ENCODE measurements around the gene CERS1.
"Not testable (repeated sequence)": the region's sequence is repeated elsewhere in the genome, so short reads cannot be mapped to it uniquely, and the experiment has no call there.

CERS1 gene

DNA sequence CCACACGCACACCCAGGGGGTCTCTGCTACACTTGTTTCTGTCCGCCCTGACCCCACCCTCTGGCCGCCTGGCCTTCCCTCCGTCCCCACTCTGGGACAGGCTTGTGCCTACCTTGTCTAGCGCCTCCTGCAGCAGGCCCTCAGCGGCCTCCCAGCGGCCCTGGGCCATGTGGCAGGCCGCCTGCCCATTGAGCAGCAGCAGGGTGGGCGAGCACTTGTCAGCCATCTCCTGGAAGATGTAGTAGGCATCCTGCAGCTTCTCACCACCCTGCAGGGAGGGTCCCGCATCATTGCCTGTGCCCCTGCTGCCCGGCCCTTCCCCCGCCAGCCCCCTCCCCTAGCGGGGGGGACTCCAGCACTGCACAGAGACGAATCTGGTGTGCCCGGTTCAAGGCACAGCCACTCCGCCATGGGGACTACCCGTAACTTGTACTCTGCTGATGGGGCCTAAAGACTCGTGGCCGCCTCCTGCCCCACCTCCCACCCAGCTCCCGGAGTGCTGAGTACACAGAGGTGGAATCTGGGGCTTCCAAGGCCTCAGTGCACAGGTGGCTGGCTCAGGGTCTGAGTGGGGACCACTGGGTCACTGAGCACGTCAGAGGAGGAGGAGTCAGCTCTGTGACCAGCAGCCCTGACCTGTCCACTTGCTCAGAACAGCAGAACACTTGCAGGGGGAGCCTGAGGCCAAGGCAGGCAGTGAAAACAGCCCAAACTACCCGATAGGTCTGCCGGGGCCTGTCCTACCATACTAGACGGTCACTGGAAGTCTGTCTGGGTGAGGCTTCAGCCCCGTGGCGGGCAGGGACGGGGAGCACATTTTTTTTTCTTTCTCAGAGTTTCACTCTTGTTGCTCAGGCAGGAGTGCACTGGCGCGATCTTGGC, 7.4 kb upstream of the CERS1 start:
- no peak for TF ChIP-seq CTCF (IDR thresholded peaks at IDR 0.05; ENCODE audit: low read depth, low read length, missing control alignments)
- H3K4me3 ChIP-seq (ENCODE audit: low read depth, low read length) = no peak overlapping the region
- no peak for DNase-seq (ENCODE audit: low read depth)
- in situ Hi-C loops (cut with HindIII; ENCODE audit: low sequenced_read_pairs) = no loop called here

GRCh38 chr19:18902519-18902918, 6.6 kb upstream of the CERS1 start:
- DNase-seq (ENCODE audit: low read depth); in situ Hi-C loops (cut with HindIII; ENCODE audit: low sequenced_read_pairs); H3K4me3 ChIP-seq (ENCODE audit: low read depth, low read length): not testable (repeated sequence)

GRCh38 chr19:18901491-18901890, 5.5 kb upstream of the CERS1 start:
- in situ Hi-C loops (cut with HindIII; ENCODE audit: low sequenced_read_pairs) = no loop called here

GRCh38 chr19:18900700-18901481, 4.9 kb upstream of the CERS1 start:
- in situ Hi-C loops (cut with HindIII; ENCODE audit: low sequenced_read_pairs) = no loop called here
- no peak overlapping the region for H3K4me3 ChIP-seq (ENCODE audit: low read depth, low read length)
- TF ChIP-seq CTCF (IDR thresholded peaks at IDR 0.05; ENCODE audit: low read depth, low read length, missing control alignments) = no peak
- DNase-seq (ENCODE audit: low read depth) = no peak

More at GRCh38 chr19:18901491-18901890, 5.5 kb upstream of the CERS1 start:
- no peak for TF ChIP-seq CTCF (IDR thresholded peaks at IDR 0.05; ENCODE audit: low read depth, low read length, missing control alignments)
- DNase-seq (ENCODE audit: low read depth) = no peak
- no peak overlapping the region for H3K4me3 ChIP-seq (ENCODE audit: low read depth, low read length)

GRCh38 chr19:18899624-18900560, 3.9 kb upstream of the CERS1 start:
- in situ Hi-C loops (cut with HindIII; ENCODE audit: low sequenced_read_pairs) = no loop called here
- DNase-seq (ENCODE audit: low read depth) = no peak
- H3K4me3 ChIP-seq (ENCODE audit: low read depth, low read length) = no peak overlapping the region
- no peak for TF ChIP-seq CTCF (IDR thresholded peaks at IDR 0.05; ENCODE audit: low read depth, low read length, missing control alignments)

DNA sequence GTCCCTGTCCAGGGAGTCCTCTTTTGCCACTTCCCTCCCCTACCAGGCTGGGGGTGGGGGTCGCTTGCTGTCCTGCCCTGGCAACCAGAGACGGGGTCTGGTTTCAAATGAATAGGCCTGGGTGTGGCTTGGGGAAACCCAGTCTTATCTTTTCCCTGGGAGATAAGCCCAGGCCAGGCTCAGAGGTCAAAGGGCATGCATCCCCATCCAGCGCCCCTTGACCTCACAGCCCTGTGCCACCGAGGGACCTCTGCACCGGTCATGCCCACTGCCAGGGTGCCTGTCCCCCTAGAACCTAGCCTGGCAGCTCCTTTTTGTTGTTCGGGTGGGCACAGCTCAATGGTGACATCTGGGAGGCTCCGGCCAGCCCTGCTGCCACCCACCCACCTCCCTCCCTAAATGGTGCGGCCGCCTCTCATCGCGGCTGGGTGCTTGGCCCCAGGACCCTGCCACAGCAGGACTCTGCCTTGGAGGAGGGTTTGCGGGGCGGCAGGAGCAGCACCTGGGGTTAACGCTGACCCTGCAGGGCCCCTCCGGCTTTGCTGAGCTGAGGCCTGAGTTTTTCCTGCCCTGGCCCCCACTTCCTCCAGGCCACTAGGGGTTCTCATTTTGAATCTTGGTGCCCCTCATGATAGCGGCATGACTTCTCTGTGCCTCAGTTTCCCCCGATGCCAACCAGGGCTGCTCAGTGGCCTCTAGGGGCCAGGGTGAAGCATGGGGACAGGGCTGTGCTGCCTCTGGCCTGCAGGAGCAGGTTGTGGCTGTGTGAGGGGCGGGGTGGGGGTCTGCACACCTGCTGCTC, 2.9 kb upstream of the CERS1 start:
- DNase-seq (ENCODE audit: low read depth) = no peak
- no peak for TF ChIP-seq CTCF (IDR thresholded peaks at IDR 0.05; ENCODE audit: low read depth, low read length, missing control alignments)
- in situ Hi-C loops (cut with HindIII; ENCODE audit: low sequenced_read_pairs) = no loop called here
- no peak overlapping the region for H3K4me3 ChIP-seq (ENCODE audit: low read depth, low read length)

All from astrocyte of the cerebellum (primary cell).